GM19240 (cell line): ENCODE results near the gene KIR2DL3.

ENCODE experiments used
- DNase-seq: peaks from one replicate; pipeline ENCODE4 v3.0.0; 2011; ENCODE audit warnings: low spot score; ENCODE audit not compliant: insufficient read length

Gene KIR2DL3

GRCh38 chr19:54791476-54791875, 53.2 kb downstream of the KIR2DL3 start:
- DNase-seq = no peak

GRCh38 chr19:54792814-54793213, 54.5 kb downstream of the KIR2DL3 start:
- DNase-seq = no peak

GRCh38 chr19:54795758-54796157, 57.4 kb downstream of the KIR2DL3 start:
- no peak for DNase-seq
